ENCODE results near the gene IQCN.

- TF ChIP-seq POLR2AphosphoS5 (IDR thresholded peaks at IDR 0.05): no peak
- TF ChIP-seq, protein P1, sequence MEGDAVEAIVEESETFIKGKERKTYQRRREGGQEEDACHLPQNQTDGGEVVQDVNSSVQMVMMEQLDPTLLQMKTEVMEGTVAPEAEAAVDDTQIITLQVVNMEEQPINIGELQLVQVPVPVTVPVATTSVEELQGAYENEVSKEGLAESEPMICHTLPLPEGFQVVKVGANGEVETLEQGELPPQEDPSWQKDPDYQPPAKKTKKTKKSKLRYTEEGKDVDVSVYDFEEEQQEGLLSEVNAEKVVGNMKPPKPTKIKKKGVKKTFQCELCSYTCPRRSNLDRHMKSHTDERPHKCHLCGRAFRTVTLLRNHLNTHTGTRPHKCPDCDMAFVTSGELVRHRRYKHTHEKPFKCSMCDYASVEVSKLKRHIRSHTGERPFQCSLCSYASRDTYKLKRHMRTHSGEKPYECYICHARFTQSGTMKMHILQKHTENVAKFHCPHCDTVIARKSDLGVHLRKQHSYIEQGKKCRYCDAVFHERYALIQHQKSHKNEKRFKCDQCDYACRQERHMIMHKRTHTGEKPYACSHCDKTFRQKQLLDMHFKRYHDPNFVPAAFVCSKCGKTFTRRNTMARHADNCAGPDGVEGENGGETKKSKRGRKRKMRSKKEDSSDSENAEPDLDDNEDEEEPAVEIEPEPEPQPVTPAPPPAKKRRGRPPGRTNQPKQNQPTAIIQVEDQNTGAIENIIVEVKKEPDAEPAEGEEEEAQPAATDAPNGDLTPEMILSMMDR (IDR thresholded peaks at IDR 0.05 in 8 of 11, conservative IDR thresholded peaks at IDR 0.05 in 3 of 11): no peak
- TF ChIP-seq POLR2A (IDR thresholded peaks at IDR 0.05): no peak
Measured at GRCh38 chr19:18299654-18300053, 25.4 kb upstream of the IQCN start.

Measured in spleen (tissue), 7 donors.